ENCODE results near the gene WEE1. TPM values are rescaled to one million over a fixed set of nuclear protein-coding genes. Genes with fewer than 3 reads are reported as not detected.

Gene WEE1
- total RNA-seq, 1 donor from 2014 or later: 12.4 TPM

GRCh38 chr11:9528573-9529333, 44.7 kb upstream of the WEE1 start:
- Histone ChIP-seq H3K4me1 (peaks cover 22% of the 10 kb centered on the region), H3K36me3 (peaks cover 25% of the 10 kb centered on the region), H3K27ac (no peak overlapping the region), H3K4me3 (no peak overlapping the region), H3K27me3 (ENCODE audit: low read depth) (no peaks in the 10 kb centered on the region), H3K9me3 (no peaks in the 10 kb centered on the region)
- no peak for DNase-seq
- no peak for ATAC-seq
- no peak for TF ChIP-seq CTCF (IDR thresholded peaks at IDR 0.05)
- intact Hi-C loops (cut with DNase I): no loop called here

GRCh38 chr11:9529334-9529650, 44.2 kb upstream of the WEE1 start:
- Histone ChIP-seq H3K4me3 (no peak overlapping the region), H3K36me3 (peaks cover 25% of the 10 kb centered on the region), H3K9me3 (no peaks in the 10 kb centered on the region), H3K4me1 (peaks cover 22% of the 10 kb centered on the region), H3K27ac (no peak overlapping the region), H3K27me3 (ENCODE audit: low read depth) (no peaks in the 10 kb centered on the region)
- intact Hi-C loops (cut with DNase I): no loop called here
- ATAC-seq (peak in 1 of 2 donors; percentile 50), DNase-seq (peak; percentile 49)
- no peak for TF ChIP-seq CTCF (IDR thresholded peaks at IDR 0.05)

GRCh38 chr11:9530020-9530621, 43.3 kb upstream of the WEE1 start:
- DNase-seq: no peak
- peak; percentile 20 to 60 for ATAC-seq

GRCh38 chr11:9530901-9531625, 42.4 kb upstream of the WEE1 start:
- H3K4me1 ChIP-seq: peaks cover 31% of the 10 kb centered on the region
- intact Hi-C loops (cut with DNase I): loop anchor here (10.0 kb wide), 1 partner anchor 84 kb away; no protein-coding TSS in a partner anchor
- H3K36me3 ChIP-seq: peaks cover 15% of the 10 kb centered on the region
- H3K4me3 ChIP-seq: no peak overlapping the region
- no peak for TF ChIP-seq CTCF (IDR thresholded peaks at IDR 0.05)
- H3K9me3 ChIP-seq: no peaks in the 10 kb centered on the region
- peak; percentile 45 to 51 for ATAC-seq
- no peak overlapping the region for H3K27ac ChIP-seq
- H3K27me3 ChIP-seq (ENCODE audit: low read depth): no peaks in the 10 kb centered on the region
- peak; percentile 54 for DNase-seq

More at GRCh38 chr11:9530020-9530621, 43.3 kb upstream of the WEE1 start:
- H3K27me3 ChIP-seq (ENCODE audit: low read depth): no peaks in the 10 kb centered on the region
- peaks cover 26% of the 10 kb centered on the region for H3K4me1 ChIP-seq
- TF ChIP-seq CTCF (IDR thresholded peaks at IDR 0.05): no peak
- H3K9me3 ChIP-seq: no peaks in the 10 kb centered on the region
- peaks cover 24% of the 10 kb centered on the region for H3K36me3 ChIP-seq
- H3K27ac ChIP-seq: no peak overlapping the region
- intact Hi-C loops (cut with DNase I): loop anchor here (10.0 kb wide), 1 partner anchor 85 kb away; no protein-coding TSS in a partner anchor
- H3K4me3 ChIP-seq: no peak overlapping the region

- DNase-seq: no peak
- Histone ChIP-seq H3K4me1 (peaks cover 23% of the 10 kb centered on the region), H3K36me3 (peaks cover 1% of the 10 kb centered on the region), H3K4me3 (no peak overlapping the region), H3K27me3 (ENCODE audit: low read depth) (no peaks in the 10 kb centered on the region), H3K27ac (no peak overlapping the region), H3K9me3 (no peaks in the 10 kb centered on the region)
- no peak for ATAC-seq
- intact Hi-C loops (cut with DNase I): loop anchor here (10.0 kb wide), 1 partner anchor 82 kb away; no protein-coding TSS in a partner anchor
- no peak for TF ChIP-seq CTCF (IDR thresholded peaks at IDR 0.05)
Measured at GRCh38 chr11:9533058-9533457, 40.4 kb upstream of the WEE1 start.

All from lower lobe of right lung (tissue), 2 donors.